Spinal cord (tissue), 10 donors: ENCODE measurements around the gene NCKAP1. TPM values are rescaled to one million over a fixed set of nuclear protein-coding genes. Genes with fewer than 3 reads are reported as not detected.

Source experiments
- DNase-seq, 6 donors: peaks; one replicate each; pipeline versions ENCODE4 v3.0.0 to v3.0.0-alpha.2; 2013 to 2015; ENCODE audit warnings: low spot score in 6 of 6, low read depth in 4 of 6
- H3K27ac ChIP-seq: one replicate; pipeline ENCODE4 v1.5.1; 2013; ENCODE audit warnings: low read depth, low read length, control low read depth
- H3K27me3 ChIP-seq: one replicate; pipeline ENCODE4 v1.6.1; 2013; ENCODE audit warnings: low read length; ENCODE audit not compliant: control insufficient read depth, insufficient read depth
- H3K36me3 ChIP-seq: one replicate; pipeline ENCODE4 v1.6.1; 2013; ENCODE audit warnings: low read length; ENCODE audit not compliant: control insufficient read depth, insufficient read depth
- H3K4me1 ChIP-seq: one replicate; pipeline ENCODE4 v1.6.1; 2013; ENCODE audit warnings: low read length; ENCODE audit not compliant: control insufficient read depth, insufficient read depth
- H3K4me3 ChIP-seq: one replicate; pipeline ENCODE4 v1.5.1; 2013; ENCODE audit warnings: low read depth, low read length, control low read depth
- H3K9me3 ChIP-seq: one replicate; pipeline ENCODE4 v1.6.1; 2013; ENCODE audit warnings: low read length; ENCODE audit not compliant: control insufficient read depth, insufficient read depth
- WGBS: methylation state at CpG from one replicate; pipeline ENCODE4 v1.1.5; 2013; ENCODE audit warnings: missing lambda C conversion rate; ENCODE audit not compliant: insufficient coverage; 5-methylcytosine and 5-hydroxymethylcytosine counted together
- polyA plus RNA-seq, 2 donors: library from polyadenylated mRNA; unstranded; fragments of 120-200 nt; gene quantifications; one replicate each; pipeline ENCODE4 v1.2.1, GENCODE V29; 2013; ENCODE audit not compliant: insufficient read length in 2 of 2
- total RNA-seq, 2 donors: library from RNA; depleted of rRNA in 1 of 2; stranded (reverse); fragments of 120-200 nt in 1 of 2; fragments of >200 nt in 1 of 2; gene quantifications; one replicate each; pipeline versions ENCODE4 v1.2.3 to v1.2.4, GENCODE V29; 2013 to 2014
- donor health status: healthy.

NCKAP1 gene
- total and polyA plus RNA-seq, 4 donors: 136 to 245 (median 150) TPM

DNA sequence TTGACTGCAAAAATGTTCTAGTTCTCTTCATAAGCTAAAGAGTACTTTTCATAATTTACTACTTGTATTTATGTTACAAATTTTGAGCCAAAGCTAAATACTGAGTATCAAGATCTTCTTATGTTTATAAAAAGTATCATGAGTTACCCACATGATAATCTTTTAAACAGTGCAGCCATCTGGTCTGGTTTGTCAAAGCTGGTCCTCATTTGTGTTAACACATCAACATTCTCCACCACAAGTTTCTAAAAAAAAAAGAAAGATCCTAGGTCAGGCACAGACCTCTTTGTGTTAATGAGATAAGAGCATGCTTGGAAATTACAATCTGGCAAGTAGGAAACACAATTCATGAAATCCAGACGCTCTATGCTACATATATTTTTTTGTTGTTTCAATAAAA is 96.3 kb downstream of the NCKAP1 start:
- peak in 1 of 6 donors; percentile 30 for DNase-seq
- Histone ChIP-seq H3K36me3 (peaks cover 3% of the 10 kb centered on the region), H3K9me3 (no peaks in the 10 kb centered on the region), H3K27me3 (no peaks in the 10 kb centered on the region), H3K4me3 (no peak overlapping the region), H3K27ac (no peak overlapping the region), H3K4me1 (no peaks in the 10 kb centered on the region)
- WGBS: no CpG with 5 or more reads among the region's 1 CpG

DNA sequence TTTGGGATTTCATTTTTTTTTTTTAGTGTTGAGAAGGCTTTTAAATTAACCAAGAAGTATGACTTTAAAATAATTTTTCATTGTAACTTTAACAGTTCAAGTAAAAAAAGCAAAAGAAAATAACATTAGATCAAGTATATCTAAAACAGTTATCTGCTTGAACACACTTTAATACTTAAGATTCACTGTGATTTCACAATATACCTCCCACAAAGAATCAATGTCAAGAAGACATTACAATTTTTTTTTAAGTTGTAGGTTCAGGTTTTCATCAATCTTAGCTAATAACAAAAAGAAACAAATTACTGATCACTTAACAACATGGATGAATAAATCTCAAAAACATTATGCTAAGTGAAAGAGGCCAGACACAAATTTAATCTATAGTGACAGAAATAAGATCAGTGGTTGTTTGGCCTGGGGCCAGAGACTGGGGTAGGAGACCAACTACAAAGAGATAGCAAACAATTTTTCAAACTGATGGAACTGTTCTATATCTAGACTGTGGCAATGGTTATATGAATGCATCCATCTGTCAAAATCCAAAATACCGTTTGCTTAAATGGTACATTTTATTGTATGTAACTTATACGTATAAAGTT is 97.0 kb downstream of the NCKAP1 start:
- Histone ChIP-seq H3K27ac (no peak overlapping the region), H3K9me3 (no peaks in the 10 kb centered on the region), H3K36me3 (peaks cover 5% of the 10 kb centered on the region), H3K27me3 (no peaks in the 10 kb centered on the region), H3K4me3 (no peak overlapping the region), H3K4me1 (no peaks in the 10 kb centered on the region)
- WGBS: no CpG with 5 or more reads among the region's 2 CpGs
- peak in 1 of 6 donors; percentile 39 for DNase-seq

- H3K27me3 ChIP-seq: no peaks in the 10 kb centered on the region
- DNase-seq: no peak
- H3K27ac ChIP-seq: no peak overlapping the region
- H3K4me3 ChIP-seq: no peak overlapping the region
- H3K9me3 ChIP-seq: no peaks in the 10 kb centered on the region
- no CpG with 5 or more reads among the region's 3 CpGs for WGBS
- H3K36me3 ChIP-seq: peaks cover 16% of the 10 kb centered on the region
- no peaks in the 10 kb centered on the region for H3K4me1 ChIP-seq
Observed at GRCh38 chr2:182937870-182938269, 100.4 kb downstream of the NCKAP1 start.

DNA sequence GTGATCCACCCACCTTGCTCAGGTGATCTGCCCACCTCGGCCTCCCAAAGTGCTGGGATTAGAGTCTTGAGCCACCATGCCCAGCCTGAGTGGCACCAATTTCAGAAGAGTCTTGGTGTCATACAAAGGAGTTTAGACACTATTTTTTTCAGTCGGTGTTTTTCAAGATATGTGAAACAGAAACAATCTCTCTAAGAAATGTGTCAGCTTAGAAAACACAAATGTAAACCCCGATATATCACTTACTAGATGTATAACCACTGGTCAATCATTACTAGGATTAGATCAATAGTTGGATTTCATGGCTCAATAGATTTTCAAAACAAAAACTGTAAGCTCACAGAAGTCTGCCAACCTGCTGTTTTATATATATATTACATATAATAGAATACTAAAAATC is 104.6 kb downstream of the NCKAP1 start:
- Histone ChIP-seq H3K27ac (no peak overlapping the region), H3K4me1 (no peaks in the 10 kb centered on the region), H3K27me3 (no peaks in the 10 kb centered on the region), H3K4me3 (no peak overlapping the region), H3K36me3 (peaks cover 16% of the 10 kb centered on the region), H3K9me3 (no peaks in the 10 kb centered on the region)
- WGBS: 100% methylated on average over 1 of the region's 3 CpGs
- DNase-seq: no peak

DNA sequence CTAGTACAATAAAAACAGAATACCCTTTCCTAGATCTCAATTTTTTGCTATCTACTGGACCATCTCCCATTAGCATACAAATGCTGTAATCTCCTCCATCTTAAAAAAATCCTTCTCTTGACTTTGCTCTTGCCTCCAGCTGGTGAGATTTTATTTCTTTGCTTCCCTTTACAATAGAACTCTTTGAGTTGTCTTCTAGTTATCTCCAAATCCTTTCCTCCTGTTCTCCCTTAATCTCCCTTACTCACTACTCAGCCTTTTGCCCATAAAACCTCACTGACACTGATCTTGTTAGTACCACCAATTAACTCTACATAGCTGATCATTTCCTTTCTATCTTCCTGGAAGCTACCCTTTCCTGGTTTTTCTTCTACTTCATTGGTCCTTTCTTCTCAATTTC is 108.3 kb downstream of the NCKAP1 start:
- Histone ChIP-seq H3K27ac (no peak overlapping the region), H3K36me3 (peaks cover 10% of the 10 kb centered on the region), H3K9me3 (no peaks in the 10 kb centered on the region), H3K27me3 (no peaks in the 10 kb centered on the region), H3K4me1 (no peaks in the 10 kb centered on the region), H3K4me3 (no peak overlapping the region)
- no peak for DNase-seq

- H3K9me3 ChIP-seq: no peaks in the 10 kb centered on the region
- no peaks in the 10 kb centered on the region for H3K27me3 ChIP-seq
- peak in 1 of 6 donors; percentile 56 for DNase-seq
- no peak overlapping the region for H3K27ac ChIP-seq
- H3K36me3 ChIP-seq: no peaks in the 10 kb centered on the region
- H3K4me3 ChIP-seq: no peak overlapping the region
- H3K4me1 ChIP-seq: no peaks in the 10 kb centered on the region
Observed at GRCh38 chr2:182924306-182924705, 114.0 kb downstream of the NCKAP1 start.

- no peaks in the 10 kb centered on the region for H3K4me1 ChIP-seq
- no peak for DNase-seq
- no peak overlapping the region for H3K27ac ChIP-seq
- H3K4me3 ChIP-seq: no peak overlapping the region
- no peaks in the 10 kb centered on the region for H3K9me3 ChIP-seq
- no peaks in the 10 kb centered on the region for H3K27me3 ChIP-seq
- H3K36me3 ChIP-seq: no peaks in the 10 kb centered on the region
Observed at GRCh38 chr2:182921234-182921633, 117.0 kb downstream of the NCKAP1 start.

DNA sequence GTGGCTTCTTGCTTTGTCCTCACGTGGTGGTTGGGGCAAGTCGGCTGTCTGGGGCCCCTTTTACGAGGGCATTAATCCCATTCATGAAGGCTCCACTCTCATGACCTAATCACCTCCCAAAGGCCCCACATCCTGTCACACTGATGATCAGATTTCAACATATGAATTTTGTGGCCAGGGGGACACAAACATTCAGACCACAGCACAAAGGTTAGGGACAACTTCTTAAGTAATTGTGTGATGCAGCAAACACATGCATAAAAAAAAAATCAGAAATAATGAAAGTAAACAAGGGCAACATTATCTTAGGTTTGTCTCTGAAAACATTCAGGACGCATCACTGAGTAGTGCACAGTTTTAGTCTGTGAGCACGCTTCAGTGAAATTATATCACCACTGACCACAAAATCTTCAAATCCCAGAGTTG is 117.6 kb downstream of the NCKAP1 start:
- Histone ChIP-seq H3K27me3 (no peaks in the 10 kb centered on the region), H3K4me3 (no peak overlapping the region), H3K36me3 (peaks cover 5% of the 10 kb centered on the region), H3K27ac (no peak overlapping the region), H3K9me3 (no peaks in the 10 kb centered on the region), H3K4me1 (no peaks in the 10 kb centered on the region)
- no peak for DNase-seq
- WGBS: no CpG with 5 or more reads among the region's 5 CpGs

- no peaks in the 10 kb centered on the region for H3K9me3 ChIP-seq
- H3K27ac ChIP-seq: no peak overlapping the region
- 100% methylated on average over 2 of the region's 7 CpGs for WGBS
- no peaks in the 10 kb centered on the region for H3K27me3 ChIP-seq
- H3K36me3 ChIP-seq: peaks cover 5% of the 10 kb centered on the region
- no peaks in the 10 kb centered on the region for H3K4me1 ChIP-seq
- no peak overlapping the region for H3K4me3 ChIP-seq
- DNase-seq: no peak
Observed at GRCh38 chr2:182920089-182920488, 118.2 kb downstream of the NCKAP1 start.

- Histone ChIP-seq H3K27me3 (no peaks in the 10 kb centered on the region), H3K9me3 (no peaks in the 10 kb centered on the region), H3K36me3 (peaks cover 5% of the 10 kb centered on the region), H3K27ac (no peak overlapping the region), H3K4me1 (no peaks in the 10 kb centered on the region), H3K4me3 (no peak overlapping the region)
- DNase-seq: no peak
- no CpG with 5 or more reads among the region's 1 CpG for WGBS
Observed at GRCh38 chr2:182918961-182919652, 119.2 kb downstream of the NCKAP1 start.
